HG03521 (cell line): ENCODE results near the gene MRPL1.
"Not testable (repeated sequence)": the region's sequence is repeated elsewhere in the genome, so short reads cannot be mapped to it uniquely, and the experiment has no call there.

ENCODE experiments used
- ATAC-seq: cut with Tn5 transposase; IDR thresholded peaks from one replicate; pipeline ENCODE4 v1.9.1; 2021; ENCODE audit warnings: mild to moderate bottlenecking, moderate library complexity; ENCODE audit not compliant: unreplicated experiment

The MRPL1 gene

DNA sequence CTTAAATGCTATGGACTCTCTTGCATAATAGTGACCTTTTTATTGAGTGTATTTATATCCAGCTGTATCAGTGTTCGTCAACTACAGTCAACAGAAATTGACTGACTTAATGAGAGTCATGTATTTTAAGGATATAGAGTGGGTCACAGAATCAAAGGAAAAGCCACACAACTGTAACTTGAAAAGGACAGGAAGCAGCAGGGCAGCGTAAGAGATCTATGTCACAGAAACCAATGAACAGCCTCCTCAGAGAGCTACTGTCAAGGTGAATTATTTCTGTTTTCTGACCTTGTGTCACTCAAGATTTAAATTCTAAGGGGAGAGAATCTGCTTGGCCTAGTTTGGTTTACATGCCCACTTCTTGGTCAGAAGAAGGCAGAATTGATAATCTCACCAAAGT lies 100.4 kb downstream of the MRPL1 start:
- ATAC-seq, result no peak

DNA sequence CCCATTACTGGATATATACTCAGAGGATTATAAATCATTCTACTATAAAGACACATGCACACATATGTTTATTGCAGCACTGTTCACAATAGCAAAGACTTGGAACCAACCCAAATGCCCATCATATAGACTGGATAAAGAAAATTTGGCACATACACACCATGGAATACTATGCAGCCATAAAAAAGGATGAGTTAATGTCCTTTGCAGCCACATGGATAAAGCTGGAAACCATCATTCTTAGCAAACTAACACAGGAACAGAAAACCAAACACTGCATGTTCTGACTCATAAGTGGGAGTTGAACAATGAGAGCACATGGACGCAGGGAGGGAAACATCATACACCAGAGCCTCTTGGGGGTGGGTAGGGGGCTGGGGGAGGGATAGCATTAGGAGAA lies 111.0 kb downstream of the MRPL1 start:
- not testable (repeated sequence) for ATAC-seq

DNA sequence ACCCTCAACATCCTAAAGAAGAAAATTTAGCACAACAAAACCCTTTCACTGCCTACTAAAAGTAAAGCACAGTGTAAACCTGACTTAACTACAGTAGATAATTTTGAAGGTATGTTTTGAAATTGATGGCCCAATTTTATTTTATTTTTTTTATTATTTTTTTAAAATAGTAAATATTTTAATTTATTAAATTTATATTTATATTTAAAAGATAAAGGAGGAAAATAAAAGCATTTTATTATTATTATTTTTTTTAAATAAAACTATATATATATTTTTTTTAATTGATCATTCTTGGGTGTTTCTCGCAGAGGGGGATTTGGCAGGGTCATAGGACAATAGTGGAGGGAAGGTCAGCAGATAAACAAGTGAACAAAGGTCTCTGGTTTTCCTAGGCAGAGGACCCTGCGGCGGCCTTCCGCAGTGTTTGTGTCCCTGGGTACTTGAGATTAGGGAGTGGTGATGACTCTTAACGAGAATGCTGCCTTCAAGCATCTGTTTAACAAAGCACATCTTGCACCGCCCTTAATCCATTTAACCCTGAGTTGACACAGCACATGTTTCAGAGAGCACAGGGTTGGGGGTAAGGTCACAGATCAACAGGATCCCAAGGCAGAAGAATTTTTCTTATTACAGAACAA lies 120.4 kb downstream of the MRPL1 start:
- ATAC-seq, result not testable (repeated sequence)

DNA sequence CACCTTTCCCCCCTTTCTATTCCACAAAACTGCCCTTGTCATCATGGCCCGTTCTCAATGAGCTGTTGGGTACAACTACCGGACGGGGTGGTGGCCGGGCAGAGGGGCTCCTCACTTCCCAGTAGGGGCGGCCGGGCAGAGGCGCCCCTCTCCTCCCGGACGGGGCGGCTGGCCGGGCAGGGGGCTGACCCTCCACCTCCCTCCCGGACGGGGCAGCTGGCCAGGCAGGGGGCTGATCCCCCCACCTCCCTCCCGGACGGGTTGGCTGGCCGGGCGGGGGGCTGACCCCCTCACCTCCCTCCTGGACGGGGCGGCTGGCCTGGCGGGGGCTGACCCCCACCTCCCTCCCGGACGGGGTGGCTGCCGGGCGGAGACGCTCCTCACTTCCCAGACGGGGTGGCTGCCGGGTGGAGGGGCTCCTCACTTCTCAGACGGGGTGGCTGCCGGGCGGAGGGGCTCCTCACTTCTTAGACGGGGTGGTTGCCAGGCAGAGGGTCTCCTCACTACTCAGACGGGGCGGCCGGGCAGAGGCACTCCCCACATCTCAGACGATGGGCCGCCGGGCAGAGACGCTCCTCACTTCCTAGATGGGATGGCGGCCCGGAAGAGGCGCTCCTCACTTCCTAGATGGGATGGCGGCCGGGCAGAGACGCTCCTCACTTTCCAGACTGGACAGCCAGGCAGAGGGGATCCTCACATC lies 121.1 kb downstream of the MRPL1 start:
- ATAC-seq, result not testable (repeated sequence)

DNA sequence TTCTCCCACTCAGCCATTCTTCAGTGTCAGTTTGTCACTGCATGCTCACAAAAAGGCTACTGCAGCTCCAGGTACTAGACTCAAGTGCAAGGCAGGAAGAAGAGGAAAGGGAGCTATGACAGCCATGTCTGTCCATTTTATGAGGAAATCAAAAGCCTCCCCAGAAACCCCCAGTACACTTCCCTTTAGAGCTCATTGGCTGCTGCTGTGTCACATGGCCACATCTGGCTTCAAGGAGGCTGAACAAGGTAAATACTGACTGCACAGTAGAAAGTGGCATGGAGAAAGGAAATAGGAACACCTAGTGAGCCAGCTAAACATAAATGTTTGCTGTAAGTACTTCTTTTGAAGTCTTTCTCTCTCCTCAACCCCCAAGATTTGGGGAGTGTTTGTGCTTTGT lies 127.3 kb downstream of the MRPL1 start:
- no peak for ATAC-seq

DNA sequence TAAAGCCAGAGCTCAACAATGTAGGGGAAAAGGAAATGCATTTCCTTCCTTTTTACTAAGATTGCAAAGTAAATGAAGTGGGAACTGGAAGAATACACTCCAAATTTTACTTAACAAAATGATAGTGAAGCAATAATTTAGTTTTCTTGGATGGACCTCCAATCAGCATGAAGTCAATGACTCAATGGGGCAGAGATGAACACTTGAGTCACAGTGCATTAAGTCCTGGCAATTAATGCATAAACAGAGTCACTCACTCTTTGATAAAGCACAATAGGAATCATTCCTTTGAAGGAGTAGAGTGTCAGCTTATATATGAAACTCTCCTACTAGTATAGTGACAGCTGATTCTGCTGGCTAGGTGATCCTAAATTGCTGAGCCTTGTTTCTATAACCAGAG lies 127.8 kb downstream of the MRPL1 start:
- ATAC-seq, result no peak

DNA sequence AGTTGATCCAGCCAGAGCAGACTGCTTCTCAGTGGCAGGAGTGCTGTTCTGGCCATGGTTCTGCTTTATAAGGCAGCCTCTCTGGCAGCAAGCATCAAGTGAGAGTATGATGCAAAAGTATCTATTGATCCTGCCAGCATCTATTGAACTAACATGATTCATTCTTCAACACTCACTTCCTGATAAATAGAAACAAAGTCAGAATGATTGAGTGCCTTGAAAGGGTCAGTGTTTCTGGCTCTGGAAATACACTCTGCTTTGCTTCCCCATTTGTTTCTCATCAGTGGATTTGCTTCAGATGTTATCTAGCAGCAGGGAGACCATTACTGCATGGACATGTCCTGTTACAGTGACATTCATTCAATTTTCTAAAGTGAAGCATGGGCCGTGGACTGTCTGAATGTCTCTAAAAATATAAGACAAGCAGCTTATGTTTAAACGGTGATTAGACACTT lies 128.3 kb downstream of the MRPL1 start:
- ATAC-seq, result no peak

DNA sequence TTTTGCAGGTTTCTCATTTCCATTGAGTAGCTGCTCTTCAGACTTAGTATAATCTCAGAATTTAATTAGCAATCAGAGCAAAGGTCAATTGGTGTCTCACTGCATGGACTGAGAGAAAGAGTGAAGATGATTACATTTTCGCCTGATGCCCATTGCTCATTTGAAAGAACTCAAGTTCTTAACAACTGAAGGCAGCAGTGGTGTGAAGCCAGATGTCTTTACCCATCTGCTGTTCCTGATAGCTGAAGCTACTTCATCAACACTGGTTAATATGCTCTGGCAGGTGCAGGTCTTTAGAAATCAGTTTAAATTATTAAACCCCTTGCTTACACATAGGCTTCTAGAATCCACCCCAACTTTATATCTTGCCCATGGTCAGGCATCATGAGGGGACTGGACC lies 130.0 kb downstream of the MRPL1 start:
- ATAC-seq, result no peak

DNA sequence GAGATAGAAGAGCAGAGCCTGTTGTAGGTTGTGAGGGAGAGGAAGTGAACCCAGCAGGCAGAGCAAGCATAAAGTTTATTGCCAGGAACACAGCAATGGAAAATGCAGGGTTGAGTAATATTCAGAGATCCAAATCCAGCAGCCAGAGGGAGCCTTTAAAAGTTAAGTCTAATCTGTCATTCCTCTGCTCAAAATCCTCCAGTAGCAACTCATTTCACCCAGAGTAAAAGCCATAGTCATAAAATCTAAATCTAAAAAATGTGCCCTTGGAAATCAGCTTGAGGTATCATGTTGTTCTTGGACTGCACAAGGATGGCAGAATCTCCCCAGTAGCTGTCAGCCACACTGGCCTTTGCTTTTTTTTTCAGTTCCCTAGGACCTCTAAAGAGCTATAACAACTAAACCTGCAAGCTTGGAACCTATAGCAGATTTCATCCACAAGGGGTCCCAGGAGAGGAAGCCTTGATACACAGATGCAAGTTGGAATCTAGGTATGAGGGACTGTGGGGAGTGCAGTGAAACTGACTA lies 131.6 kb downstream of the MRPL1 start:
- ATAC-seq, result no peak

DNA sequence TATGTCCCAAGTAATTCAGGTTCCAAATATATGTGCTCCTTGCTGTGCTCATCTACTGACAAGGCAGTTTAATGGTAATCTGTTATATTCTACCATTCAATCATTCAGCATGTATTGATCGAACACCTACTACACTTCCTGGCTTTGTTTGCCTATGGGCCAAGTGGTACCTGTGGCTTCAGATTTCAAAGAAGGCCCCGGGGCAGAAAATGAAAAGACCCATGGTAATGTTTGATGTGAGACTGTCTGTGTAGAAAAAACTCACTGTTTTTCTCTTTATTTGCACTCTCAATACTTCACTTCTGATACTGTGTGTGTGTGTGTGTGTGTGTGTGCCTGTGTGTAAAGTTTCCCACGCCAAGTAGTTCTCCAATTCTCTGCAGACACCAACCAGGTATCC lies 133.4 kb downstream of the MRPL1 start:
- no peak for ATAC-seq

DNA sequence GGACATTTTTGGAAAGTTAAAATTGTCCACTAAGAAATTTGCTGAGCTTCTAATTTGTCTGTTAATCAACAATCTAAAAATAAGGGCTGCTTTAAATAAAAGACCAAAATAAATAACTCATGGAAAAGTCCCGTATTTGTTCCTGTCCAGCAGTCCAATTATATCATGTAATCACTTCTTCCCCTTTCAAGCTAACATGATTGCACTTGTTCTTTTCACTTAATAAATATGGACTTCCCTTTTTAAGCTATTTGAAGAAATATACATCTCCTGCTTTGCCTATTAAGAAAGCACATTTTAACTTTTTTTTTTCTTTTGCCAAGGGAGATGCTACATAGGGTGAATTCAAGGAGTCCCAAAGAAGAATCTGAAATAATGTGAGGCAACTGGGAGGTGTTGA lies 138.9 kb downstream of the MRPL1 start:
- ATAC-seq, result no peak

DNA sequence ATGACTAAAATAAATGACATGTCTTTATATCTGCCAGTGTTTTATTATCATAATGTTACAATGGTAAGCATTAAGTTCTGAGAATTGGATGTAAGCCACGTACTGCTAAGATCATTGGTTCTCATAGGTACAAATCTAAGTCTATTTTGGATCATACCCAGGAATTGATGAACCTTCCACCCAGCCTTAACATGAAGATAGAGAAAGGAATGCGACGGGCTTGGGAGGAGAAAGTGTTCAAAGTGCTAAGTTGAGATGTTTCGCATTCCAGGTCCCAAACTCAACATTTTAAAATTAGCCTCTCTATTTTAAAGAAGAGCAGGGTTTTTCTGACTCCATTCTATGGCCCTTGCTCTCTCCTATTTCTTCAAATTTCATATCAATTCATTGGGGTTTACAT lies 139.6 kb downstream of the MRPL1 start:
- no peak for ATAC-seq
